ENCODE measurements around the gene FAM53A. TPM values are rescaled to one million over a fixed set of nuclear protein-coding genes. Genes with fewer than 3 reads are reported as not detected.

The FAM53A gene
- polyA plus RNA-seq, 1 donor, result 2.0 TPM

DNA sequence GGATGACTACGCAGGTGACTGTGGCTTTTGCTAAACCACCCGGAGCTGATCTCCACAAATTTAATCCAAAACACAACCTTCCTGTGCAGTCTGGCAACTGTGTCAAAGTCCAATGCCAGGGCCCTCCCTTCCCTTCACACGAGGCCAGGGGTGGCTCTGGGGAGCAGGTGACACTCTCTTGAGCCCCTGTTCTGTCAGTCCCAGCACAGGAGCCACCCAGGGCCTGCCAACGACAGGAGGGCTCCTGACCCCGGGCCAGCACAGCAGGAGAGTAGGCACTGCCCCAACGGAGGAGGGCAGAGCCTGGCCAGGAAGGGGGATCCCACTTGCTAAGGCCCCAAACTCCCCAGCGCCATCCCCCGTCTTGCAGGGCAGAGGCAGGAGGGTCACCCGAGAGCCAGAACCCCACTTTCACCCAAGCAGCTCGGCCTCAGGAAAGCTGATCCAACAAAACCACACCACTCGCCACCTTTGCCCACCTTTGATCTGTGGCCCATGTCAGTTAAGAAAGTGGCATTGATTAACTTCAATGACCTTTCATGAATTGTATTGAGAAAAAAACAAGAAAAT is 44.7 kb downstream of the FAM53A start:
- no peak for DNase-seq (ENCODE audit: low read depth)

GRCh38 chr4:1638873-1639272 is 45.2 kb downstream of the FAM53A start:
- no peak for DNase-seq (ENCODE audit: low read depth)

DNA sequence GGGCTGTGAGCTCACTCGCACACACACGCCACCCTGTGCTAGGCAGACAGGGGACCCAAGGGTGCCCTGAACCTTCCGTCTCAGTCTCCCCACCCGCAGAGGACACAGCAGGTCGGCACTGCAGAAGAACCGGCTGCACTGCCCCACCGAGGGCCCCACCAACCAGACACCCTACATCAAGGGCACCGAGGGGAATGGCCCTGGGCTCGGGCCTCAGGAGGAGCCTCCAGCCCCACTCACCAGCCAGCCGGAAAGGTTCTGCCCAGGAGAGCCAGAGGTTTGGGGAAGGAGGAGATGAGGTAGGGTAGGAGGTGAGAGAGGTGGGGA is 45.9 kb downstream of the FAM53A start:
- no peak for DNase-seq (ENCODE audit: low read depth)

GRCh38 chr4:1637580-1638271 is 46.4 kb downstream of the FAM53A start:
- DNase-seq (ENCODE audit: low read depth), result no peak

- DNase-seq (ENCODE audit: low read depth), result no peak
Measured at GRCh38 chr4:1636490-1637211, 47.5 kb downstream of the FAM53A start.

- no peak for DNase-seq (ENCODE audit: low read depth)
Measured at GRCh38 chr4:1635464-1635863, 48.6 kb downstream of the FAM53A start.

DNA sequence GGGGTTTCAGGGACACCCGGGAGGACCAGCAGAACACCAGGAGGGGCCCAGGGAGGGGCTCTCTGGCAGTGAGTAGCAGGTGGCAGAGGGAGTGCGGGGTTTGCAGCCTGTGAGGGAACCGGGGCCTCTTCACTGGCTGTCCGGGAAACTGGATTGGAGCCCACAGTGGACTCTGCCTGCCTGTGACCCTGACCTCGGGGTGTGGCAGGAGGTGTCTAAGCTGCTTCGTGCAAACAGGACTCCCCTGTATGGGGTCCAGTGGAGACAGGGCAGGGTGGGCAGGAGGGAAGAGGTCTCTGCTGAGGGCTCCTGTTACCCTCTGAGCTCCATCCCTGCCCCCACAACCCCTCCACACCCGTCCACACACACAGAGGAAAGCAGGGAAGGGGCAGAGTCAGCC is 50.1 kb downstream of the FAM53A start:
- DNase-seq (ENCODE audit: low read depth), result no peak

- no peak for DNase-seq (ENCODE audit: low read depth)
Measured at GRCh38 chr4:1632109-1633104, 51.7 kb downstream of the FAM53A start.

GRCh38 chr4:1631136-1631535 is 53.0 kb downstream of the FAM53A start:
- no peak for DNase-seq (ENCODE audit: low read depth)

DNA sequence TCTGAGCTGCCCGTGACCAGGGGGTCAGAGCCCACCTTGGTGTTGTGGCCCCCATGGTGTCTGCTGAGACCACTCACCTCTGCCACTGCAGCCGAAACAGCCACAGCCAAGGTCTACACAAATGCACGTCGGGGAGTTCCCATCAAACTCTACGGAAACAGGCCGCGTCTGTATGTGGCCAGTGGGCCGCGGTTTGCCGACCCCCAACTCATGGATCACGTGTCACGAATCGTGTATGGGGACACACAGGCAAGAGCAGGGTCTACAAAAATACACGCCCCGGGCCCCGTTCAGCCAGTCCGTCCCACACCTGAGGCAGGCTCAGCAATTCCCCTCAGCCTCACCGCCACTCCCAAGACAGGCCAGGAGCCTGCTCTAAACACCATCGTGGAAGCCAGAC is 53.8 kb downstream of the FAM53A start:
- no peak for DNase-seq (ENCODE audit: low read depth)

- DNase-seq (ENCODE audit: low read depth), result no peak
Measured at GRCh38 chr4:1629699-1630083, 54.4 kb downstream of the FAM53A start.

GRCh38 chr4:1628892-1629698 is 55.0 kb downstream of the FAM53A start:
- no peak for DNase-seq (ENCODE audit: low read depth)

GRCh38 chr4:1627417-1628313 is 56.4 kb downstream of the FAM53A start:
- no peak for DNase-seq (ENCODE audit: low read depth)

DNA sequence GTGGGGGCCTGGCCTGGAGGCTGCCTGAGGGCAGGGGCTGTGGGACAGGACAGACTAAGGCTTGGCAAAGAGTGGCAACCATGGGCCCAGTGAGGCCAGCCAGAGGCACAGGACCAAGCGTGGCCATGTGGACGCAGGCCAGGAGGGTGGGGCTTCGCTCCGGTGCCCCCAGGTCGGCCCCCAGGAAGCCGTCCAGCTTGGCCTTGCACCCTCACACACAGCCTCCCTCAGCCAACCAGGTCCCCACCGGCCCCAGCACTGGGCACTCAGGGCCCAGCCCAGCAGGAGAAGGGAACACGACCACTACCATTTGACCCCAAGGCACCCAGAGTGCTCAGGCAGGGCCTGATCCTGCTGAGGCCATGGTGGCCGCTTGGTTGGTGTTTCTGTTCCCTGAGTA is 57.2 kb downstream of the FAM53A start:
- no peak for DNase-seq (ENCODE audit: low read depth)

DNA sequence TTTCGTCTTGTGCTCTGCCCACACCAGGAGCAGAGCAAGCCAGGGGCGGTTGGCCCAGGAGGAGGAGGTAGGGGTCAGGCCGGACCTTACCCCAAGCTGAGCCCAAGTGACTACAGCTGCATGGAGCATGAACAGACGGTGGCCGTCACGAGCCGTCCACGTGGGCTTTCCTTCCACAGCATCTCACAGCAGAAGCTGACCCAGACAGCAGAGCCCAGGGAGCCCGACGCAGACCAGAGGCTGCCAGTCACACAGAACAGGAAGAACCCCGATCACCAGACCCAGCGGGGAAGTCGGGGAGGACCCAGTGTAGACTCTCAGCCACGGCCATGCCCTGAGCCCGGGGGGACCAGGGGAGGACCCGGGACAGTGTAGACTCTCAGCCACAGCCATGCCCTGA is 58.0 kb downstream of the FAM53A start:
- DNase-seq (ENCODE audit: low read depth), result no peak

DNA sequence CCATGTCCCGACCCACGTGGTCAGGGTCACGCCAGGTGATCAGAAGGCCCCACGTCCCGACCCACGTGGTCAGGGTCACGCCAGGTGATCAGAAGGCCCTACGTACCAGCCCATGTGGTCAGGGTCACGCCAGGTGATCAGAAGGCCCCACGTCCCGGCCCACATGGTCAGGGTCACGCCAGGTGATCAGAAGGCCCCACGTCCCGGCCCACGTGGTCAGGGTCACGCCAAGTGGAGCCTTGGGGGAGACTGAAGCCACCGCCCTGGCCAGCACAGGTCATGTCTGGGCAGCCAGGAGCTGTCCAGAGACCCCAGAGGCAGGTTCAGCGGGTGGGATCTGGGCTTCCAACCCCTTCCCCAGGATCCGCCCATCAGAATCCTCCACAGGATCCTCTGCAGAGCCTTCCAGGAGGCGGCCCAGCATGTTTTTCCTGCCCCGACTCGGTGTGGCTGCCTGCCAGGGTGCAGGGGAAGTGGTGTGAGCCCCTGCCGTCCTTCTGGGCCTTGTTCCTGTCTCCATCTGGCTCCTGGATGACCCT is 58.4 kb downstream of the FAM53A start:
- DNase-seq (ENCODE audit: low read depth), result no peak

DNA sequence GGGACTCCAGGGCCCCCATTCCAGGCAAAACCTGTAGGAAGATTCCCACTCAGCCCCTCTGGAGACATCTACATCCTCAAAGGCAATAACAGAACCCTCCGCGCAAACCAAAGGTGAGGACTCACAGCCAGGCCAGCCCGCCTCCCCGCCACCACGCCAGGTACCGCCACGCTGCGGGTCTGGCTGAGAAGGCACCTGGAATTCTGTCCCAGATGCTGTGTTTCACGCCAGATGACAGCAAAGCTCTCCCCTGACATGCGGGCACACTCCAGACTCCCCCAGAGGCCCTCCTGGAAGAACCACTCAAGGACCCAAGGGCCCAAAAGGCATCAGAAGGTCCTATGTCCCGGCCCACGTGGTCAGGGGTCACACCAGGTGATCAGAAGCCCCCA is 59.6 kb downstream of the FAM53A start:
- DNase-seq (ENCODE audit: low read depth), result no peak

GRCh38 chr4:1623821-1624518 is 60.1 kb downstream of the FAM53A start:
- no peak for DNase-seq (ENCODE audit: low read depth)

DNA sequence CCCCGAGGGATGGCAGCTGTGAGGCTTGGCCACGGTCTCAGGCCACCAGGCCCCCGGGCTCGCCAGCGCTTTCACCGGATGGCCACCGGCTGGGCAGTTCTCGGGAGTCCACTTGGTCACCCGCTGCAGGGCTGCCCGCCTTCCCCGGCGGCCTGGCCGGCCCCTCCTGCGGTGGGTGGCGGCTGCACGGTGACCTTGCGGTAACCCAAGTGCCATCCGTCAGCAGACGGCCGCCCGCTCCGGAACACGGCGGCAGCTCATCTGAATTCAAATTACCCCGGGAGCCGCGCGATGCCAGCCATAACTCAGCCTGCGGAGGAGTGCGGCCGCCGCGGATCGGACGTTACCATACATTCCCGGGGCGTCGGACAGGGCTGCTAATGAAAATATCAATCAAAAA is 60.7 kb downstream of the FAM53A start:
- DNase-seq (ENCODE audit: low read depth), result no peak

Measured in forelimb muscle (tissue), 1 donor.